Measurements from ENCODE around the gene PRKD1. TPM values are rescaled to one million over a fixed set of nuclear protein-coding genes. Genes with fewer than 3 reads are reported as not detected.

Gene PRKD1
- total RNA-seq, 1 experiment from 2014 or later = not detected

- Histone ChIP-seq H3K9me3 (ENCODE audit: control insufficient read depth in 1 of 2, insufficient read depth in 1 of 2, low read depth in 1 of 2, low read length in 2 of 2) (peaks cover 12 to 23% of the 10 kb centered on the region in 2 experiments; a peak in 3 of 4 replicates), H3K36me3 (ENCODE audit: control insufficient read depth in 1 of 2, insufficient read depth in 2 of 2, low read length in 2 of 2) (no peaks in the 10 kb centered on the region), H3K27ac (ENCODE audit: low read depth, low read length) (no peak overlapping the region), H3K9me2 (ENCODE audit: insufficient read depth) (no peaks in the 10 kb centered on the region), H3K4me3 (replicated peaks in 1 of 2; ENCODE audit: low read depth in 1 of 2, low read length in 2 of 2) (no peak overlapping the region), H3K9ac (ENCODE audit: low read length) (no peak overlapping the region), H2AFZ (ENCODE audit: low read depth, low read length, poor library complexity, severe bottlenecking) (no peak overlapping the region), H4K20me1 (ENCODE audit: insufficient read depth) (no peaks in the 10 kb centered on the region), H3K4me1 (ENCODE audit: control insufficient read depth in 1 of 2, insufficient read depth in 2 of 2, low read length in 2 of 2) (no peaks in the 10 kb centered on the region), H3K27me3 (ENCODE audit: insufficient read depth, low read length) (no peaks in the 10 kb centered on the region), H3K79me2 (ENCODE audit: insufficient read depth, low read length) (no peaks in the 10 kb centered on the region), H3K4me2 (ENCODE audit: low read length) (no peak overlapping the region)
- TF ChIP-seq POLR2AphosphoS5 (IDR thresholded peaks at IDR 0.05; ENCODE audit: low read depth, low read length) = no peak
- no peak for TF ChIP-seq SIN3A (IDR thresholded peaks at IDR 0.05; ENCODE audit: low read depth)
- TF ChIP-seq EZH2phosphoT487 (IDR thresholded peaks at IDR 0.05; ENCODE audit: borderline replicate concordance) = no peak
- TF ChIP-seq SRF (IDR thresholded peaks at IDR 0.05; ENCODE audit: low read depth) = no peak
- no peak for TF ChIP-seq CBX3 (IDR thresholded peaks at IDR 0.05; ENCODE audit: low read depth)
- TF ChIP-seq EZH2 (IDR thresholded peaks at IDR 0.05) = no peak
- TF ChIP-seq YY1 (IDR thresholded peaks at IDR 0.05; ENCODE audit: extremely low read depth, insufficient replicate concordance, low read depth, low read length) = no peak
- TF ChIP-seq CTCF (IDR thresholded peaks at IDR 0.05 in 2 of 3, conservative IDR thresholded peaks at IDR 0.05 in 1 of 3; ENCODE audit: borderline replicate concordance in 1 of 3, insufficient read depth in 1 of 3, low read depth in 2 of 3, low read length in 2 of 3) = no peak
- no peak for TF ChIP-seq RAD21 (IDR thresholded peaks at IDR 0.05; ENCODE audit: low read depth)
- no peak for TF ChIP-seq JUND (IDR thresholded peaks at IDR 0.05)
- TF ChIP-seq ELF1 (IDR thresholded peaks at IDR 0.05; ENCODE audit: borderline replicate concordance, low read depth) = no peak
- no peak for TF ChIP-seq FOSL1 (IDR thresholded peaks at IDR 0.05; ENCODE audit: low read depth)
- TF ChIP-seq ZNF274 (IDR thresholded peaks at IDR 0.05; ENCODE audit: low read depth, low read length) = no peak
- no peak for TF ChIP-seq EGR1 (IDR thresholded peaks at IDR 0.05; ENCODE audit: low read depth)
- TF ChIP-seq SP1 (IDR thresholded peaks at IDR 0.05; ENCODE audit: low read depth) = no peak
- TF ChIP-seq ZBTB33 (IDR thresholded peaks at IDR 0.05; ENCODE audit: extremely low read depth, insufficient replicate concordance, low read length) = no peak
- TF ChIP-seq POLR2A (IDR thresholded peaks at IDR 0.05; ENCODE audit: borderline replicate concordance, extremely low read depth, insufficient read depth, insufficient read length) = no peak
- CTCF ChIA-PET = no interaction called here
- no peak for DNase-seq (ENCODE audit: low read depth, low spot score)
- BruUV-seq (replicated peaks) = no TSS peak
- RAD21 ChIA-PET (ENCODE audit: low non-redundant PET in 1 of 2, low total read pairs in 2 of 2, uncharacterized antibody in 2 of 2, unreplicated experiment in 2 of 2) = no interaction called here
- intact Hi-C loops (cut with micrococcal nuclease) = no loop called here
- no peak for ATAC-seq
- POLR2A ChIA-PET = no interaction called here
These were observed 13.8 kb upstream of the PRKD1 start for GRCh38 chr14:29941401-29941800.

Data from HCT116 (cell line).